ENCODE measurements around the gene DAAM1. TPM values are rescaled to one million over a fixed set of nuclear protein-coding genes. Genes with fewer than 3 reads are reported as not detected.

The DAAM1 gene
- total and polyA plus RNA-seq, 2 donors from 2014 or later, result 5.3 to 47.8 TPM

GRCh38 chr14:59377491-59377890 lies 189.0 kb downstream of the DAAM1 start:
- Histone ChIP-seq H3K4me1 (ENCODE audit: control insufficient read depth in 2 of 3, insufficient read depth in 2 of 3, low read depth in 1 of 3, low read length in 3 of 3) (no peaks in the 10 kb centered on the region), H3K9ac (ENCODE audit: low read length in 3 of 3) (no peak overlapping the region), H3K27ac (ENCODE audit: low read depth in 2 of 2, low read length in 2 of 2) (peak overlapping the region in 1 of 2 donors; percentile 57), H3K9me3 (ENCODE audit: control insufficient read depth in 2 of 3, insufficient read depth in 1 of 3, low read length in 3 of 3) (no peaks in the 10 kb centered on the region), H3K36me3 (ENCODE audit: control insufficient read depth in 2 of 3, insufficient read depth in 3 of 3, low read length in 3 of 3) (no peaks in the 10 kb centered on the region), H3K4me3 (ENCODE audit: low read length in 3 of 3) (no peak overlapping the region), H3K27me3 (ENCODE audit: control insufficient read depth, insufficient read depth, low read length) (no peaks in the 10 kb centered on the region)
- FAIRE-seq, result no peak
- no peak for TF ChIP-seq CTCF (IDR thresholded peaks at IDR 0.05; ENCODE audit: borderline replicate concordance, extremely low read depth, insufficient read depth)
- intact Hi-C loops (cut with DNase I), result no loop called here
- peak; percentile 64 to 94 (median 80) for DNase-seq

DNA sequence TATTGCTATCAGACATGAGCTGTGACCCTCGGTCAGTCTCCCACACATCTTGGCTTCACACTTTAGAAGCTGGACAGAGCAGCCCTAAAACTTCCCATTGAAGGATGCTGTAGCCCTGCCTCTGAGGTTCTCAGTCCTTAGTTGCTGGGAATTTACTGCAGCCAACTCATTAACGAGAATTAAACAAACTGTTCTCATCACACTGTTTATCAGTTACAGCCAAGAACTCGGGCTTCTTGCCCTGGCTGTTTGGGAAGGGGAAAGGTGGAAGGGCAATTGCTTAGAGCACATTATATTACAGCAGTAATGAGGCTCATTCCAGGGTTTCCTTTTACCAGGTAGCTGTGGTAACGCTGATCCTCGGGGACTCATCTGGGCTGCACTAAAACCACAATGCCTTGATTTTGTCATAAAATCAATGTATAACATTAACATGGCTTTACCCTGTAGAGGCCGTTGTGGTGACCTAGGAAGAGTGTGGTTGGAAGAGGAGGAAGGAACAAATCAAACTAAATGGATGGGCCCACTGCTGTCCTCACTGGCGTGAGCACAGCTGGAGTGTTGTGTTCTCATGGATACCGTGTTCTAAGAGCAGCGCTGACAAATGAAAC lies 189.6 kb downstream of the DAAM1 start:
- no peaks in the 10 kb centered on the region for H3K9me3 ChIP-seq (ENCODE audit: control insufficient read depth in 2 of 3, insufficient read depth in 1 of 3, low read length in 3 of 3)
- DNase-seq (peak in 4 of 5 donors; percentile 45 to 90 (median 70)), FAIRE-seq (no peak)
- no peak overlapping the region for H3K9ac ChIP-seq (ENCODE audit: low read length in 3 of 3)
- no peaks in the 10 kb centered on the region for H3K4me1 ChIP-seq (ENCODE audit: control insufficient read depth in 2 of 3, insufficient read depth in 2 of 3, low read depth in 1 of 3, low read length in 3 of 3)
- no peaks in the 10 kb centered on the region for H3K27me3 ChIP-seq (ENCODE audit: control insufficient read depth, insufficient read depth, low read length)
- no peaks in the 10 kb centered on the region for H3K36me3 ChIP-seq (ENCODE audit: control insufficient read depth in 2 of 3, insufficient read depth in 3 of 3, low read length in 3 of 3)
- no peak overlapping the region for H3K4me3 ChIP-seq (ENCODE audit: low read length in 3 of 3)
- no peak for TF ChIP-seq CTCF (IDR thresholded peaks at IDR 0.05; ENCODE audit: borderline replicate concordance, extremely low read depth, insufficient read depth)
- peak overlapping the region in 1 of 2 donors; percentile 57 for H3K27ac ChIP-seq (ENCODE audit: low read depth in 2 of 2, low read length in 2 of 2)
- intact Hi-C loops (cut with DNase I), result no loop called here

DNA sequence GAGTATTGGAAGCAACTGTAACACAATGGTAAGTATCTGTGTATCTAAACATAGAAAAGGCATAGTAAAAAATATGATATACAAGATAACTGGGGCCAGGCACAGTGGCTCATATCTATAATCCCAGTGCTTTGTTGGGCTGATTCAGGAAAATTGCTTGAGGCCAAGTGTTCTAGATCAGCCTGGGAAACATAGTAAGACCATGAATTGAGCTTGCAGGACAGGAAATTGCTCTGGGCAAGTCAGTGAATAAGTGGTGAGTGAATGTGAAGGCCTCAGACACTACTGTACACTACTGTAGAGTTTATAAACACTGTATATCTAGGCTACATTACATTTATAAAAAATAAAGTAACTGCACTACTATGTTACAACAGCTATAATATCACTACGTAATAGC lies 201.5 kb downstream of the DAAM1 start:
- no peak for TF ChIP-seq CTCF (IDR thresholded peaks at IDR 0.05; ENCODE audit: borderline replicate concordance, extremely low read depth, insufficient read depth)
- no peaks in the 10 kb centered on the region for H3K27me3 ChIP-seq (ENCODE audit: control insufficient read depth, insufficient read depth, low read length)
- H3K4me3 ChIP-seq (ENCODE audit: low read length in 3 of 3), result no peak overlapping the region
- no peaks in the 10 kb centered on the region for H3K4me1 ChIP-seq (ENCODE audit: control insufficient read depth in 2 of 3, insufficient read depth in 2 of 3, low read depth in 1 of 3, low read length in 3 of 3)
- intact Hi-C loops (cut with DNase I), result no loop called here
- DNase-seq (no peak), FAIRE-seq (no peak)
- H3K27ac ChIP-seq (ENCODE audit: low read depth in 2 of 2, low read length in 2 of 2), result no peak overlapping the region
- H3K36me3 ChIP-seq (ENCODE audit: control insufficient read depth in 2 of 3, insufficient read depth in 3 of 3, low read length in 3 of 3), result no peaks in the 10 kb centered on the region
- no peak overlapping the region for H3K9ac ChIP-seq (ENCODE audit: low read length in 3 of 3)
- H3K9me3 ChIP-seq (ENCODE audit: control insufficient read depth in 2 of 3, insufficient read depth in 1 of 3, low read length in 3 of 3), result no peaks in the 10 kb centered on the region

GRCh38 chr14:59391388-59391787 lies 202.9 kb downstream of the DAAM1 start:
- H3K9ac ChIP-seq (ENCODE audit: low read length in 3 of 3), result no peak overlapping the region
- no peak for FAIRE-seq
- no peak overlapping the region for H3K4me3 ChIP-seq (ENCODE audit: low read length in 3 of 3)
- no peaks in the 10 kb centered on the region for H3K36me3 ChIP-seq (ENCODE audit: control insufficient read depth in 2 of 3, insufficient read depth in 3 of 3, low read length in 3 of 3)
- DNase-seq, result no peak
- no peak for TF ChIP-seq CTCF (IDR thresholded peaks at IDR 0.05; ENCODE audit: borderline replicate concordance, extremely low read depth, insufficient read depth)
- intact Hi-C loops (cut with DNase I), result no loop called here
- no peaks in the 10 kb centered on the region for H3K4me1 ChIP-seq (ENCODE audit: control insufficient read depth in 2 of 3, insufficient read depth in 2 of 3, low read depth in 1 of 3, low read length in 3 of 3)
- no peaks in the 10 kb centered on the region for H3K27me3 ChIP-seq (ENCODE audit: control insufficient read depth, insufficient read depth, low read length)
- H3K27ac ChIP-seq (ENCODE audit: low read depth in 2 of 2, low read length in 2 of 2), result no peak overlapping the region
- no peaks in the 10 kb centered on the region for H3K9me3 ChIP-seq (ENCODE audit: control insufficient read depth in 2 of 3, insufficient read depth in 1 of 3, low read length in 3 of 3)
